ENCODE measurements around the gene PID1.
"Not testable (repeated sequence)": the region's sequence is repeated elsewhere in the genome, so short reads cannot be mapped to it uniquely, and the experiment has no call there.

The PID1 gene

GRCh38 chr2:229076886-229077285, 194.2 kb downstream of the PID1 start:
- DNase-seq (ENCODE audit: low read depth in 2 of 2), result not testable (repeated sequence)

DNA sequence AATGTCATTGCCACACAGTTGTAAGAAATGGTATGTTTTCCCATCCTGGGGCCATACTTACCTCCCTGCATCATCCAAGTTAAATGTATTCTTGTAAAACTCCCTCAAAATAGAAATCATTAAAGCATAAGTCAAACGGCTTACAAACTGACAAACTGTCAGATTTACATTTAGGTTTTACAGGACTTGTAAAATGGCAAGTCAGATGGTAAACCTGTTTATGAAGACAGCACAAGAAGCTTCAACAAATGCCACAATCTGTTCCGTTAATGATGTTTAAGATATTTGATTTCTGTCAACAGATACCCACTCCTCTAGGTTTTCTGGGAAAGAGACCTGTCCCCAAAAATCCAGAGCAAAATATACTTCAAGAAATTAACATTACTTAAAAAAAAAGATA, 197.2 kb downstream of the PID1 start:
- DNase-seq (ENCODE audit: low read depth in 2 of 2), result no peak

DNA sequence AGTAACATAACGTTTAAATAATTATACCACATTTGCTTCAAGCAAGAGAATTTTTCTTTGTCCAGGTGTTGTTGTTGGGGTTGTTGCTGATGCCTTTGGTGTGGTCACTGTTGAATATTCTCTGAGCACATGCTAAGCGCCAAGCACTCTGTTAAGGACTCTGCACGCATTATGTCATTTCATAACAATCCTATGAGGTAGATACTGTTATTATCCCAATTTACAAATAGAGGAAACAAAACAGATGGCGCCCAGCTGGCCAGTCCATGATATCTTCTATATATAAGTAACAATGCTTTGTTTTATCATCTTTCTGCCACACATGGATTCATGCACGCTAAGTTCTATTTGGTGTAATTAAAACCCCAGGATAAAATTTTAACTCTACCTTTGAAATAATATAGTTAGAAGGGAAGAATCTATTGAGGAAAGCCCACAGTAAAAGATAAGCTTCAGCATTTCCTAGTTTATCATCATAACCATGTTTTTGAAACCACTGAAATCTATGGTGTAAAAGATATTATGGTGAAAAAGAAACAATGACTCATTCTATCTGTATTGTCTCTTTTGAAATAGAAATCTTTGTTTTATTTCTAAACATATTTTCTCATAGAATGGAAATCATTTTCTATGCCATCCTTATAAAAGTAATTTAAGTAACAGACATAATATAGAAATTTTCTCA, 199.7 kb downstream of the PID1 start:
- DNase-seq (ENCODE audit: low read depth in 2 of 2), result no peak

DNA sequence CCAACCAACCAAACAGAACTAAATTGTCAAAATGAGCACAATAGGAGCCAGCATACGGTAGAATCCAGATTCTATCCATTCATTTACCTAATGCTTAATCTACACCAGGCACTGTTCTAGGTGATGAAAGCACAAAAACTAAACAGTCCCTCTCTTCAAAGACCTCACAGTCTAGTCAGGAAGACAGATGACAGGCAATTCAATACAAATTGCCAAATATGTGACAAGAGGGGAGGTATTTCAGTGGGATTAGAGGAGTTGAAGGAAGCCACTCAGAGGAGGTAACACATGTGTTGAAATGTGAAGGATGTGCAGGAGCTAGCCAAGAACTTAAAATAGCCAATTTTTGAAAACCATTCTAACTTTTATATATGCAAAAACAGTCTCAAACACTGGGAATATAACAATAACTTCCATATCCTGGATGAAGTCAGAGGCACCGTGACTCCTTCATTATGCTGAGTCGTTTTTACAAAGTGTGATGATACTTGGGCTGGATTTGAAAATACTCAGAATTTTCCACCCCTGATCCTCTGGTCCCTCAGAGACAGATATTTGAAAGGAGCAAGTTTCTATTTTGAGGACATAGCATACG, 204.9 kb downstream of the PID1 start:
- DNase-seq (ENCODE audit: low read depth in 2 of 2), result no peak

- DNase-seq (ENCODE audit: low read depth in 2 of 2), result no peak
Measured at GRCh38 chr2:229064749-229065148, 206.3 kb downstream of the PID1 start.

- DNase-seq (ENCODE audit: low read depth in 2 of 2), result no peak
Measured at GRCh38 chr2:229060147-229060546, 210.9 kb downstream of the PID1 start.

- no peak for DNase-seq (ENCODE audit: low read depth in 2 of 2)
Measured at GRCh38 chr2:229059331-229060033, 211.6 kb downstream of the PID1 start.

GRCh38 chr2:229057976-229058553, 213.0 kb downstream of the PID1 start:
- no peak for DNase-seq (ENCODE audit: low read depth in 2 of 2)

GRCh38 chr2:229054311-229054710, 216.8 kb downstream of the PID1 start:
- DNase-seq (ENCODE audit: low read depth in 2 of 2), result no peak

DNA sequence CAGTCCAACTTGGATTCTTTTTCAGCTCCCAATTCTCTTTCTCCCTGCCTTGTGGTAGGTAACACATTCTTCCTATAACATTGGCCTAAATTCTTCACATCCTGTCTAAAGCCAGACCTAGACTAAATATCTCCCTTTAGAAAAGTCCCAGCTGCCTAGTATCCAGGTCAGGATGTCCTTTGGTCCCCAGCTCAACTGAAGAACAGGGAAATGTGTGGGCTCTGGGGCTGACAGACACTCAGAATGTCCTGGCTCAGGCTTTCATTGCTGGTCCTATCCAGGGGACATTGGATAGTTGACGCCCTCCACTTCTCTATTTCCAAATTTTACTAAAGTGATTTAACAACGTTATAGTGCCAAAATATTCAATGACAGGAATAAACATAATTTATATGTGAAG, 219.3 kb downstream of the PID1 start:
- DNase-seq (ENCODE audit: low read depth in 2 of 2), result no peak

GRCh38 chr2:229050133-229050532, 221.0 kb downstream of the PID1 start:
- DNase-seq (ENCODE audit: low read depth in 2 of 2), result no peak

- no peak for DNase-seq (ENCODE audit: low read depth in 2 of 2)
Measured at GRCh38 chr2:229048134-229048533, 223.0 kb downstream of the PID1 start.

DNA sequence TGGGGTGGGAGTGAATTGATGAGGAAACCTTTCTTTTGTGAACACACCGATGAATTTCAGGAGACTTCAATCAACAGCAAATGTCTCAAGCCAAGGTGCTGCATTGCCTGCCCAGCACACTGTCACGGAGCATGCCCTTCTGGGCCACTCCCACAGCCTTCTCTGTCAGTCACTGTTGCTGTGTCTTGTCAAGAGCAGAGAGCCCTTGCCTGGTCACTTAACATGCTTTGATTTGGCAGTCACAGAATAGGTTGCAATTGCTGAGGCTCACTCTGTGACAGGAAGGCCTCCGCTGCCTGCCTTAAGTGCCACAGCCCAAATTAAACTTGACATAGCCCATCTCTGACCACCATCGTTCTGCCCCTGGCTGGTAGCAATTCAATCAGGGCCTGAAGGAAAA, 225.4 kb downstream of the PID1 start:
- DNase-seq (ENCODE audit: low read depth in 2 of 2), result no peak

DNA sequence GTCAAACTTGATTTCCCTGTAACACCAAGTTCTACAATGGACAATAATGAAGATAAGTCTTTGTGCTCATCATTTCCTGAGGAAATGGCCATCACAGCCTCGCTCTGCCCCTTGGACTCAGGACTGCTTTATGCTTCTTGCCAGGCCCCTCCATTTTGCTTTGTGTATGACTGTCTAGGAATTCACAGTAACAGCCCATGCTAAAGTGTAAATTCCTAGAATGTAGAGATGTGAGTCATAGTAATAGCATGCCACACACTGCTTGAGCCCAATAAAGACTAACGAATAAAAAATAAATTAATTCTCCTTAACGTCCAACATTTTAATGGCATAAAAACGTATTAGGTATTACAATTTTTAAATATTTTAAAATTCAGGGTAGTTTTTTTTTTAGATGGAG, 226.5 kb downstream of the PID1 start:
- no peak for DNase-seq (ENCODE audit: low read depth in 2 of 2)

- DNase-seq (ENCODE audit: low read depth in 2 of 2), result no peak
Measured at GRCh38 chr2:229043681-229044080, 227.4 kb downstream of the PID1 start.

- no peak for DNase-seq (ENCODE audit: low read depth in 2 of 2)
Measured at GRCh38 chr2:229042349-229042748, 228.7 kb downstream of the PID1 start.

DNA sequence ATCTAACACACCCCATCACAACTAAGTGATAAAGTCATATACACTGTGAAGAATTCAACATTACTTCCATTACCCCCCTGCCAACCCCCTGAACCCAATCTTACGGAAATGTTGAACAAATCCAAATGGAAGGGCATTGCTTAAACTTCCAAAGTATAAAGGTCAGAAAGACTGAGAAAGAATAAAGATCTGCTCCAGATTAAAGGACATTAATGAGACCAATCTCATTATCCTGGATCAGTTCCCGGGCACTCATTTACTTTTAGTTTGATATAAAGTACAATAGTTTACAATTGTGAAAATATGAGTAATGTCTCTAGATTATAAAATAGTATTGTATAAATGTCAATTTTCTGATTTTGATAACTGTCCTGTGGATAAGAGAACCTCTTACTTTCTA, 229.4 kb downstream of the PID1 start:
- no peak for DNase-seq (ENCODE audit: low read depth in 2 of 2)

- DNase-seq (ENCODE audit: low read depth in 2 of 2), result no peak
Measured at GRCh38 chr2:229037621-229038020, 233.5 kb downstream of the PID1 start.

DNA sequence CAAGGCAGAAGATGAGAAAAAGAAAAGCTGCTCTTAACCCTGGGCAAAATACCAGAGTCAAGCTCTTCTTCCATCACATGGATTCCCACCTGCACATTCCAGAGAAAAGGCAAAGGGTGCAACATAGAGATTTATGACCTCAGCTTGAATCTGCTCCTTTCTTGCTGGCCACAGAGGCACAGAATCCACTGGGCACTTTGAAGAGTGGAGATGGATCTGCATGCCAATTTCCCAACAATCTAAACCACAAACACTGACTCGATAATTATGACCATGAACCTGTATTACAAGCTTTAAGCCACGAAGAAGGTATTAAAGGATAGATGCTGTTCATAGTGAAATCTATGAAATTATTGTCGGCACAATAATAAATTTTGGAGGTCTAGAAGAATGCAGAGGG, 237.3 kb downstream of the PID1 start:
- DNase-seq (ENCODE audit: low read depth in 2 of 2), result no peak

DNA sequence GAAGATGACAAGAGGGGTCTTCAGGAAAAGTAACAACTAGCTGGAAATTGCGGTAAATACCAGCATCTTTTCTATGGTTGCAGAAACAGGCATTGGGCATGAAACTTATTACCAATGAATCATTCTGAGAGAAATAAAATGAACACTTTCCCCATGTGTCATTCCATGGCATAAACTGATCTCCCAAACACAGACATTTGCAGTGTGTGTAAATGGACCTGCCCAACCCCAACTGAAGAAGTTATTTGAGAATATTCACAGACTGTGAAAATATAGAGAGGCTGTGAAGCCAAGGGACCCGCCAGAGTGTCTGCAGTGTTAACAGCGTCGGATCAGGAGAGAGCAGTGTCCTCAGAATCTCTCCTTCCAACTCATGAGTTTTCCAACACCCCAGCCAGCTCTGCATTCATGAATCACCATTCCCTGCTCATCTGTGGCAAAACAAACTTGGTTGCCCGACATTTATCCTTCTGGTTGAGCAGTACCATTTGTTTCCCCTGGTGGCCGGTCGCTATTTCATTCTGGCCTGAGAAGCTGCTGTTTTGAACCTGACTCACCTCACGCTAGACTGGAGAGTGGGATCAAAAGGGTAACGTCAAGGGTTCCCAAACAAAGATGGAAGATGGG, 238.4 kb downstream of the PID1 start:
- no peak for DNase-seq (ENCODE audit: low read depth in 2 of 2)

DNA sequence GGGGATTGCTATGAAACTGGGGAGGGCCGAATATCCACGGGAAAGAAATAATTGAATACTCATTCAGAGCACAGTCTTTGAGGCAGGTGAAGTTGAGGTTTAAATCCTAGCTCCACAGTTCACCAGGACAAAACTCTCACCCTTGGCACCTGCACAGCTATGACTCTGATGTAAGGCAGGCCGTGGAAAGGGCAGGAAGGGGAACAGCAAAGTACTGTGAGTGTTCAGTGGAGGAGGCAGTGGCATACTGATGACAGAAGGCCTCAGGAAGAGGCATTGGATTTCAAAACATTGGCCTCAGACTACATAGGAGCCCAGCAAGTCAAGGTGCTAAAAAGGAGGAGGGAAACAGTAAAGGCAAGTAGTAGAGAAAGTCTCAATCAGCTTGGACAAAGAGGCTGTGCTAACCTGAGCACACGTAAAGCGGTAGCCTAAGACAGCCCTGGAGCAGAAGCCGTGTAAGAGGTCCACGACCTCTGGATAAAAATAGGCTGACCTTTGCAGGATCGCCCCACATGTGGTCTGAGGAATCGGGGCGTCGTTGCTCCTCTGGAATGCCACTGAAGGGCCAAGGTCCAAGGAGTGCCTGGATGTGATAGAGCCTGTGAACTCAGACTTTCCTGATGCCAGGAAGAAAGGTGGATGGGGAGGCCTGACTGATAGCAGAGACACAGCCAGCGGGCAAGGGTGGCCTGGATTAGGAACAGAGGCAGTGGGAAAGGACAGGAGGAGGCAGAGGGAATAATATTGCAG, 243.6 kb downstream of the PID1 start:
- no peak for DNase-seq (ENCODE audit: low read depth in 2 of 2)

GRCh38 chr2:229025653-229026052, 245.4 kb downstream of the PID1 start:
- no peak for DNase-seq (ENCODE audit: low read depth in 2 of 2)
